A549 (cell line): ENCODE data around the gene NDUFA13. TPM values are rescaled to one million over a fixed set of nuclear protein-coding genes. Genes with fewer than 3 reads are reported as not detected.

ENCODE experiments used
- ATAC-seq, 2 experiments: fragments of 200-7000 bp in 1 of 2; fragments of >200 bp in 1 of 2; cut with Nextera tagmentation in 1 of 2; cut with Tn5 transposase in 1 of 2; 3 replicates each; pipeline versions ENCODE4 v1.8.0 to v1.9.1; 2018 to 2020; ENCODE audit warnings: mild to moderate bottlenecking in 1 of 2, moderate library complexity in 1 of 2
- CTCF ChIA-PET: fragments of 300-600 bp; sonication (Branson Sonifier 250); formaldehyde crosslinking; extraction: SDS; loops from one replicate; lab custom pipeline; 2021; ENCODE audit warnings: antibody characterized with exemption, inconsistent platforms; lab: Yijun Ruan, JAX
- POLR2A ChIA-PET: fragments of 350-600 bp; formaldehyde crosslinking; extraction: SDS; loops from one replicate; lab custom pipeline; 2021; ENCODE audit warnings: antibody characterized with exemption, inconsistent platforms; lab: Yijun Ruan, JAX
- DNase-seq, 2 experiments: peaks; one replicate each; pipeline versions ENCODE4 v3.0.0 to v3.0.0-alpha.2; 2011 to 2016; ENCODE audit warnings: low read depth in 1 of 2, low spot score in 1 of 2
- FAIRE-seq: peaks from 2 replicates; lab custom pipeline; 2011; peaks lifted over from hg19 to GRCh38; lab: Jason Lieb, UNC
- H3K27ac ChIP-seq, 2 experiments: fragments of >200 bp; sonication (Bioruptor Twin); formaldehyde crosslinking; 3 replicates each; pipeline ENCODE4 v1.5.1; 2016 to 2017
- H3K4me1 ChIP-seq: fragments of >200 bp; sonication (Bioruptor Twin); formaldehyde crosslinking; 3 replicates; pipeline ENCODE4 v1.6.1; 2016
- H3K4me2 ChIP-seq: fragments of >200 bp; sonication (Bioruptor Twin); formaldehyde crosslinking; 3 replicates; pipeline ENCODE4 v1.6.1; 2016
- H3K4me3 ChIP-seq: fragments of >200 bp; sonication (Bioruptor Twin); formaldehyde crosslinking; 3 replicates; pipeline ENCODE4 v1.5.1; 2016
- H3K9me3 ChIP-seq: fragments of >200 bp; sonication (Bioruptor Twin); formaldehyde crosslinking; 3 replicates; pipeline ENCODE4 v1.6.1; 2016
- ATOH8 ChIP-seq: fragments of 250-450 bp; sonication (Bioruptor Pico); IDR thresholded peaks from 2 replicates; pipeline ENCODE4 v1.5.0; 2020; ENCODE audit warnings: low read depth, mild to moderate bottlenecking, moderate library complexity
- BHLHE40 ChIP-seq: IDR thresholded peaks from 2 replicates; pipeline ENCODE4 v1.6.1; 2012; ENCODE audit warnings: low read depth, low read length, inconsistent platforms
- CBX8 ChIP-seq: fragments of 200-600 bp; sonication (generic); IDR thresholded peaks from 2 replicates; pipeline ENCODE4 v1.6.1; 2016
- ELK1 ChIP-seq: fragments of 150-350 bp; IDR thresholded peaks from 2 replicates; pipeline ENCODE4 v1.6.1; 2014; ENCODE audit warnings: low read depth, mild to moderate bottlenecking, low read length
- EP300 ChIP-seq, 2 experiments: fragments of >200 bp; sonication (Bioruptor Twin); formaldehyde crosslinking; IDR thresholded peaks; 2 replicates in 1 of 2; 3 replicates in 1 of 2; pipeline ENCODE4 v1.6.1; 2016 to 2017
- HDAC2 ChIP-seq: fragments of 200-600 bp; sonication (generic); IDR thresholded peaks from 2 replicates; pipeline ENCODE4 v1.6.1; 2016
- HEYL ChIP-seq: fragments of 250-450 bp; sonication (Bioruptor Pico); IDR thresholded peaks from 2 replicates; pipeline ENCODE4 v1.8.0; 2021; ENCODE audit warnings: mild to moderate bottlenecking, moderate library complexity
- HMGXB4 ChIP-seq: fragments of 250-450 bp; sonication (Bioruptor Pico); IDR thresholded peaks from 2 replicates; pipeline ENCODE4 v1.5.0; 2021; ENCODE audit warnings: mild to moderate bottlenecking, moderate library complexity, borderline replicate concordance
- HOXB5 ChIP-seq: fragments of 250-450 bp; sonication (Bioruptor Pico); IDR thresholded peaks from 2 replicates; pipeline ENCODE4 v1.5.0; 2020; ENCODE audit warnings: mild to moderate bottlenecking, moderate library complexity
- JUN ChIP-seq, 2 experiments: fragments of >200 bp; sonication (Bioruptor Twin); formaldehyde crosslinking; IDR thresholded peaks; 2 replicates in 1 of 2; 3 replicates in 1 of 2; pipeline ENCODE4 v1.6.1; 2016 to 2017
- KDM5A ChIP-seq: fragments of 200-600 bp; sonication (generic); IDR thresholded peaks from 2 replicates; pipeline ENCODE4 v1.6.1; 2016; ENCODE audit warnings: antibody characterized with exemption, mild to moderate bottlenecking
- MAZ ChIP-seq: fragments of 150-350 bp; IDR thresholded peaks from 2 replicates; pipeline ENCODE4 v1.6.1; 2014; ENCODE audit warnings: antibody characterized with exemption, low read depth, low read length, borderline replicate concordance
- PBX3 ChIP-seq: IDR thresholded peaks from 2 replicates; pipeline ENCODE4 v1.6.1; 2012
- PHF8 ChIP-seq: fragments of 200-600 bp; sonication (generic); IDR thresholded peaks from 2 replicates; pipeline ENCODE4 v1.6.1; 2016; ENCODE audit warnings: low read depth, mild to moderate bottlenecking, antibody characterized with exemption, moderate library complexity, borderline replicate concordance
- POLR2A ChIP-seq: IDR thresholded peaks from 2 replicates; pipeline ENCODE4 v1.6.1; 2012; ENCODE audit warnings: mild to moderate bottlenecking, low read length
- POLR2AphosphoS2 ChIP-seq: conservative IDR thresholded peaks from 2 replicates; pipeline ENCODE4 v1.6.1; 2012; ENCODE audit warnings: low read length, improper control_type of control experiment, inconsistent platforms
- RARB ChIP-seq: fragments of 250-450 bp; sonication (Bioruptor Pico); IDR thresholded peaks from 2 replicates; pipeline ENCODE4 v1.8.0; 2021; ENCODE audit warnings: mild to moderate bottlenecking, moderate library complexity
- RCOR1 ChIP-seq: fragments of 150-350 bp; IDR thresholded peaks from 2 replicates; pipeline ENCODE4 v1.6.1; 2014; ENCODE audit warnings: antibody characterized with exemption, low read length, low read depth
- RNF2 ChIP-seq: fragments of 200-600 bp; sonication (generic); IDR thresholded peaks from 2 replicates; pipeline ENCODE4 v1.6.1; 2016; ENCODE audit warnings: low read depth, mild to moderate bottlenecking, antibody characterized with exemption, moderate library complexity, borderline replicate concordance
- SREBF2 ChIP-seq: fragments of 450-650 bp; IDR thresholded peaks from 2 replicates; pipeline ENCODE4 v1.6.1; 2014; ENCODE audit warnings: mild to moderate bottlenecking, moderate library complexity
- TFCP2L1 ChIP-seq: fragments of 250-450 bp; sonication (Bioruptor Pico); IDR thresholded peaks from 2 replicates; pipeline ENCODE4 v1.5.0; 2021; ENCODE audit warnings: mild to moderate bottlenecking
- ZSCAN20 ChIP-seq: fragments of 250-450 bp; sonication (Bioruptor Pico); IDR thresholded peaks from 2 replicates; pipeline ENCODE4 v1.8.0; 2022; ENCODE audit warnings: mild to moderate bottlenecking, moderate library complexity
- WGBS: methylation state at CpG from one replicate; pipeline ENCODE4 v1.1.6; 2017; ENCODE audit errors: missing lambda C conversion rate; 5-methylcytosine and 5-hydroxymethylcytosine counted together
- polyA plus RNA-seq, 4 experiments: library from polyadenylated mRNA; depleted of rRNA in 3 of 4; stranded (reverse); fragments of >200 nt; fragmentation: RNase III in 1 of 4; extraction: RNeasy Plus Mini Kit Qiagen cat#74134 plus additional on column Dnase treatment in 1 of 4; gene quantifications; 2 replicates in 3 of 4; 3 replicates in 1 of 4; pipeline ENCODE4 v1.2.3, GENCODE V29; 2011 to 2017

The NDUFA13 gene
- polyA plus RNA-seq, 2 of the 4 experiments (the other 2 are of a cell fraction) = 197 to 253 TPM

GRCh38 chr19:19534556-19535265 is 18.7 kb downstream of the NDUFA13 start:
- CTCF ChIA-PET = interaction anchor here (0.7 to 1.4 kb wide), 3 partner anchors 19 to 109 kb away, joined by 3 to 7 read pairs (median 3); partner anchors contain the start of genes GMIP and TSSK6
- no peak for FAIRE-seq
- no peaks in the 10 kb centered on the region for H3K4me1 ChIP-seq
- H3K4me3 ChIP-seq = no peak overlapping the region
- no peak for DNase-seq
- no peaks in the 10 kb centered on the region for H3K9me3 ChIP-seq
- TF ChIP-seq TFCP2L1 = no peak
- TF ChIP-seq HOXB5 (CRISPR knock-in tag) = no peak
- TF ChIP-seq ELK1 = no peak
- TF ChIP-seq HMGXB4 (CRISPR knock-in tag) = no peak
- no peak for TF ChIP-seq PHF8
- TF ChIP-seq PBX3 = no peak
- TF ChIP-seq POLR2AphosphoS2 = no peak
- no peak for TF ChIP-seq RCOR1
- TF ChIP-seq, all 56 proteins: peak for 0
- Histone ChIP-seq H3K4me2 (no peak overlapping the region), H3K27ac (no peak overlapping the region)
- POLR2A ChIA-PET = no interaction called here
- ATAC-seq = no peak
- 85% methylated on average over 16 of the region's 27 CpGs for whole genome bisulfite sequencing

- TF ChIP-seq CBX8 (no peak), RARB (CRISPR knock-in tag) (no peak), JUN (IDR thresholded peaks at IDR 0.05) (no peak), EP300 (IDR thresholded peaks at IDR 0.05) (no peak), MAZ (no peak), HEYL (CRISPR knock-in tag) (no peak), HDAC2 (no peak), KDM5A (no peak), RNF2 (no peak), ATOH8 (CRISPR knock-in tag) (no peak), POLR2A (no peak), BHLHE40 (no peak), SREBF2 (no peak), HOXB5 (CRISPR knock-in tag) (no peak), TFCP2L1 (no peak), ZSCAN20 (CRISPR knock-in tag) (no peak)
- FAIRE-seq = no peak
- ChIA-PET POLR2A (no interaction called here), CTCF (interaction anchor here (0.9 to 1.4 kb wide), 2 partner anchors 18 to 109 kb away, joined by 3 to 7 read pairs; partner anchors contain the start of gene GMIP)
- Histone ChIP-seq H3K4me2 (no peak overlapping the region), H3K9me3 (no peaks in the 10 kb centered on the region), H3K27ac (no peak overlapping the region), H3K4me3 (no peak overlapping the region), H3K4me1 (no peaks in the 10 kb centered on the region)
- no peak for ATAC-seq
- WGBS = 84% methylated on average over 14 of the region's 34 CpGs
- no peak for DNase-seq
Measured at GRCh38 chr19:19535311-19536191, 19.5 kb downstream of the NDUFA13 start.
